Effector memory CD4-positive, alpha-beta T cell (primary cell): ENCODE results near the gene PSMB4.

Experiments
- DNase-seq, 3 donors: peaks; one replicate each; pipeline ENCODE4 v3.0.0-alpha.2; 2020
- H3K27ac ChIP-seq: 2 replicates; pipeline ENCODE4 v1.7.0; 2013; ENCODE audit warnings: mild to moderate bottlenecking, low read length, moderate library complexity; ENCODE audit not compliant: insufficient read depth, poor library complexity, severe bottlenecking
- H3K27me3 ChIP-seq: replicated peaks from 2 replicates; pipeline ENCODE4 v1.7.0; 2013; ENCODE audit warnings: mild to moderate bottlenecking, low read length; ENCODE audit not compliant: insufficient read depth, control insufficient read depth, poor library complexity, severe bottlenecking
- H3K36me3 ChIP-seq: 2 replicates; pipeline ENCODE4 v1.7.0; 2013; ENCODE audit warnings: mild to moderate bottlenecking, low read length, moderate library complexity; ENCODE audit not compliant: control insufficient read depth, insufficient read depth
- H3K4me1 ChIP-seq: 2 replicates; pipeline ENCODE4 v1.7.0; 2013; ENCODE audit warnings: low read length, mild to moderate bottlenecking; ENCODE audit not compliant: control insufficient read depth, insufficient read depth, poor library complexity, severe bottlenecking
- H3K4me3 ChIP-seq: 2 replicates; pipeline ENCODE4 v1.7.0; 2013; ENCODE audit warnings: low read length, low read depth, mild to moderate bottlenecking; ENCODE audit not compliant: insufficient read depth, poor library complexity, severe bottlenecking
- H3K9me3 ChIP-seq: 2 replicates; pipeline ENCODE4 v1.7.0; 2013; ENCODE audit warnings: mild to moderate bottlenecking, low read length, moderate library complexity; ENCODE audit not compliant: control insufficient read depth

Gene PSMB4

DNA sequence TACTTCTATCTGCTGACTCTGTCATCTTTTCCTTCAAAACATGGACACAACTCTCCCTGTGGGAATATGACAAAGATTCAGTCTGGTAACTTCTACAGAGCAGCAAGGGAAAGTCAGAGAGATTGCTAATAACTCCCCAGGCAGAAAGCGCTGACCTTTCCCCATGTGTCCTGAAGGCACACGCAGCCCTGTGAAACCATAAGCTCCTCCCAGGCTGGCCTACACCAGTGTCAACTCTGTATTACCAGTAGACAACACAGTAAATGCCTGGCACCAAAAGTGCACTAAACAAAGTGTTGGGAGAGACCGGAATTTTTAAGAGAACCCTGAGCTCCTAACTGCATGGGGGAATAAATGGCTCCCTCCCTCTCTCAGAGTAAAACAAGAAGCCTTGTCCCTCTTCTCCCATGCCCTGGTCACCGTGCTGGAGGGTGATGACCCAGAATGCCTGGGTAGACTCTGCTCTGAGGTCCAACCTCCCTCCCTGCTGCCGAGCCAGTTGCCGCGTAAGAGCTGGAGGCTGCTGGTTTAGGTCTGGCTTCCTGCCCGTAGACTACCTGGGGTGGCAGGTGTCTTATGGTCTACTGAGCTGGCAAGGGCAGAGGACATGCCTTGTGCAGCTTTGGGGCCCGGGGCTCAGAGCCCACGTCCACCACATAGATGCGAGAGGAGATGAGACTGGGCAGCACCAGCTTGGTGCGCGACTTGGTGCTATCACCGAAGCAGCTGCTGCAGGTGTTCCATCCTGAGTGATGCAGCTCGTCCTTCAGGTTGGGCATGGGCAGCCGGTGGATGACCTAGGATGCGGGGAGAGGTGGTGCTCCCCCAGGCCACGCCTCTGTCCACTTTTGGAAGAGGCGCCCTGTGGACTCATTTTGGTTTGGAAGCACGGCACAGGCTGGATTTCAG is 30.7 kb upstream of the PSMB4 start:
- DNase-seq, result no peak
- Histone ChIP-seq H3K4me3 (no peak overlapping the region), H3K27me3 (no peaks in the 10 kb centered on the region), H3K27ac (no peak overlapping the region), H3K36me3 (no peaks in the 10 kb centered on the region), H3K9me3 (no peaks in the 10 kb centered on the region), H3K4me1 (no peaks in the 10 kb centered on the region)

GRCh38 chr1:151369302-151369610 is 30.1 kb upstream of the PSMB4 start:
- H3K4me3 ChIP-seq, result no peak overlapping the region
- H3K27ac ChIP-seq, result no peak overlapping the region
- no peak for DNase-seq
- H3K9me3 ChIP-seq, result no peaks in the 10 kb centered on the region
- H3K27me3 ChIP-seq, result no peaks in the 10 kb centered on the region
- H3K4me1 ChIP-seq, result no peaks in the 10 kb centered on the region
- H3K36me3 ChIP-seq, result no peaks in the 10 kb centered on the region

DNA sequence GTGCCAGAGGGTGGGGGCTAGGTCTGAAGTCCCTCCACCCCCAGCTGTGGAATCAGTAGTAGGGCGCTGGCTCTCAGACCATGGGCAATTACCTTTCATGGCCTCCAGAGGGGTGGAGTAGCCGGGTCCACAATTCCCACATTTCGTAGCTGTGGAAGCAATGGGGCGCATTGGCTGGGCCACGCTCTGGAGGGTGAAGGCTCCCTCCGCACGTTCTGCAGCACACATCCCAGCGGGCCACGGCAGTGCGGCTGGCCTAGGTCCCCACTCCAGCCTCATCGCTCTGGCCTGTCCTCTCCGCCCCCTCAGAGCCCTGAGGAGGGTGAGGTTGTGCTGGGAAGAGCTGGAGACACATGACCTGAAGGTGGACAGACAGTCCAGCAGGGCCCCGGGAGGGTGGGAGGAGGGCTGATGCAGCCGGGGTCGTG is 29.7 kb upstream of the PSMB4 start:
- no peak overlapping the region for H3K27ac ChIP-seq
- DNase-seq, result no peak
- no peaks in the 10 kb centered on the region for H3K27me3 ChIP-seq
- no peaks in the 10 kb centered on the region for H3K4me1 ChIP-seq
- H3K36me3 ChIP-seq, result no peaks in the 10 kb centered on the region
- no peaks in the 10 kb centered on the region for H3K9me3 ChIP-seq
- H3K4me3 ChIP-seq, result no peak overlapping the region

GRCh38 chr1:151370211-151370911 is 29.0 kb upstream of the PSMB4 start:
- H3K27ac ChIP-seq, result no peak overlapping the region
- H3K4me1 ChIP-seq, result no peaks in the 10 kb centered on the region
- H3K9me3 ChIP-seq, result no peaks in the 10 kb centered on the region
- no peak overlapping the region for H3K4me3 ChIP-seq
- DNase-seq, result no peak
- H3K27me3 ChIP-seq, result no peaks in the 10 kb centered on the region
- no peaks in the 10 kb centered on the region for H3K36me3 ChIP-seq

GRCh38 chr1:151371370-151372057 is 27.9 kb upstream of the PSMB4 start:
- H3K27ac ChIP-seq, result no peak overlapping the region
- no peak for DNase-seq
- H3K4me3 ChIP-seq, result no peak overlapping the region

GRCh38 chr1:151372058-151372934 is 27.1 kb upstream of the PSMB4 start, which contains the start of gene SELENBP1:
SELENBP1 (minus strand) TSS chr1:151372705; CDS start chr1:151372641, 64 bp downstream.
- H3K9me3 ChIP-seq, result no peaks in the 10 kb centered on the region
- H3K4me3 ChIP-seq, result no peak within 1 kb of the TSS
- no peaks in the 10 kb centered on the region for H3K4me1 ChIP-seq
- no peaks in the 10 kb centered on the region for H3K27me3 ChIP-seq
- no peak within 1 kb of the TSS for H3K27ac ChIP-seq
- no peaks in the 10 kb centered on the region for H3K36me3 ChIP-seq
- no peak for DNase-seq

More at GRCh38 chr1:151371370-151372057, 27.9 kb upstream of the PSMB4 start:
- no peaks in the 10 kb centered on the region for H3K9me3 ChIP-seq
- no peaks in the 10 kb centered on the region for H3K36me3 ChIP-seq
- no peaks in the 10 kb centered on the region for H3K4me1 ChIP-seq
- no peaks in the 10 kb centered on the region for H3K27me3 ChIP-seq

DNA sequence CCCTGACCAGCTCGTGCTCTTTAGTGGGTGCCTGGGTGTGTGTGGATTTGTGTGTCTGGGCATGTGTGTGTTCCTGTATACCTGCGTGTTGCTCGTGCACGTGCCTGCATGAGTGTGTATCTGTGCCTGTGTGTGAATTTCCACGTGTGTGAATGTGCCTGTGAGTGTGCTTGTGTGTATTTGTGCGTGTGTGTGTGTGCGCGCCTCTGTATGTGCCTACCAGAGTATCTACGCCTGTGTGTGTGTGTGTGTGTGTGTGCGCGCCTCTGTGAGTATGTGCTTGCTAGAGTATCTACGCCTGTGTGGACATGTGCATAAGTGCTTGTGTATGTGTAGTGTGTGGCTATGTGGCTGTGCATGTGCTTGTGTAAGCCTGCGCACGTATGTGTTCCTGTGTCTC is 26.2 kb upstream of the PSMB4 start:
- no peak for DNase-seq
- Histone ChIP-seq H3K9me3 (no peaks in the 10 kb centered on the region), H3K27ac (no peak overlapping the region), H3K4me1 (no peaks in the 10 kb centered on the region), H3K36me3 (no peaks in the 10 kb centered on the region), H3K4me3 (no peak overlapping the region), H3K27me3 (no peaks in the 10 kb centered on the region)

DNA sequence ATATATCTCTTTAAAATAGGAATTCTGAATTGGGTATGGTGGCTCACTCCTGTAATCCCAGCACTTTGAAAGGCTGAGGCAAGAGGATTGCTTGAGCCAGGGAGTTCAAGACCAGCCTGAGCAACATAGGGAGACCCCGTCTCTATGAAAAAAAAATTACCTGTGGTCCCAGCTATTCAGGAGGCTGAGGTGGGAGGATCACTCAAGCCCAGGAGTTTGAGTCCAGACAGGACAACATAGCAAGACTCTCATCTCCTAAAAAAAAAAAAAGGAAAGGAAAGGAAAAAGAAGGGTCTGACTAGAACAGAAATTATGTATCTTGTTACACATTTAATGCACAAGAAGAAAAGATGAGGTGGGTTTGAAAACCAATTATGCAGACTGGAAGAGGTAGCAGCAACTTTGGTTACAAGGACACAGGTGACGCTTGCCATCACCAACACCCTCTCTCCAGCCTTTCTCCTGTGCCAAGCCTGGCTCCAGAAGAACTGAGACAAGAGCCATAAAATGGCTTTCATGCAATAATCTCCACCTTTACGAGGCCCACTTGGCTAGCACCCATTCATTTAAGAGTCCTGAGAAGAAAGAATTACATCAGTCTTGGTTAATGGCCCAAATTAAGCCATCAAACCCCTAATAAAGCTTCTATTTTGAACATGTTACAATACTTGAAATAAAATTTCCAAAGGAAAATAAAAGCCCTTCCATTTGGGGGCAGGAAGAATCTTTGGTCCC is 22.1 kb upstream of the PSMB4 start:
- no peak for DNase-seq
- H3K4me3 ChIP-seq, result no peak overlapping the region
- no peaks in the 10 kb centered on the region for H3K9me3 ChIP-seq
- no peaks in the 10 kb centered on the region for H3K27me3 ChIP-seq
- H3K4me1 ChIP-seq, result no peaks in the 10 kb centered on the region
- H3K27ac ChIP-seq, result no peak overlapping the region
- no peaks in the 10 kb centered on the region for H3K36me3 ChIP-seq

GRCh38 chr1:151384584-151384983 is 14.8 kb upstream of the PSMB4 start:
- Histone ChIP-seq H3K4me3 (no peak overlapping the region), H3K36me3 (no peaks in the 10 kb centered on the region), H3K27me3 (no peaks in the 10 kb centered on the region), H3K4me1 (no peaks in the 10 kb centered on the region), H3K27ac (no peak overlapping the region), H3K9me3 (no peaks in the 10 kb centered on the region)
- no peak for DNase-seq
